Mesenteric fat pad (tissue), 1 donor: ENCODE data around the gene ZNF599. TPM values are rescaled to one million over a fixed set of nuclear protein-coding genes. Genes with fewer than 3 reads are reported as not detected.
"Not testable (repeated sequence)": the region's sequence is repeated elsewhere in the genome, so short reads cannot be mapped to it uniquely, and the experiment has no call there.

Experiments used
- DNase-seq: peaks from one replicate; pipeline ENCODE4 v3.0.0-alpha.2; 2020; ENCODE audit warnings: low spot score
- long read RNA-seq: library from polyadenylated mRNA; unstranded; transcript quantifications from one replicate; pipeline ENCODE4 v2.0.0, GENCODE V29; 2020
- total RNA-seq: library from RNA; stranded (reverse); fragmentation: NEBNext Ultra II Directional; extraction: Animal tissue kit (Norgen Biotek cat#: 25700); gene quantifications from one replicate; pipeline ENCODE4 v1.2.1, GENCODE V29; 2021
- donor health status: DM: yes; HTN: yes; CAD: no.

Gene ZNF599
- 3.0 TPM for total RNA-seq
- long read RNA-seq, partial matches to known transcripts, result 0 of 2 reads
- long read RNA-seq, other reads (novel, unspliced or antisense), result 1 of 2 reads

DNA sequence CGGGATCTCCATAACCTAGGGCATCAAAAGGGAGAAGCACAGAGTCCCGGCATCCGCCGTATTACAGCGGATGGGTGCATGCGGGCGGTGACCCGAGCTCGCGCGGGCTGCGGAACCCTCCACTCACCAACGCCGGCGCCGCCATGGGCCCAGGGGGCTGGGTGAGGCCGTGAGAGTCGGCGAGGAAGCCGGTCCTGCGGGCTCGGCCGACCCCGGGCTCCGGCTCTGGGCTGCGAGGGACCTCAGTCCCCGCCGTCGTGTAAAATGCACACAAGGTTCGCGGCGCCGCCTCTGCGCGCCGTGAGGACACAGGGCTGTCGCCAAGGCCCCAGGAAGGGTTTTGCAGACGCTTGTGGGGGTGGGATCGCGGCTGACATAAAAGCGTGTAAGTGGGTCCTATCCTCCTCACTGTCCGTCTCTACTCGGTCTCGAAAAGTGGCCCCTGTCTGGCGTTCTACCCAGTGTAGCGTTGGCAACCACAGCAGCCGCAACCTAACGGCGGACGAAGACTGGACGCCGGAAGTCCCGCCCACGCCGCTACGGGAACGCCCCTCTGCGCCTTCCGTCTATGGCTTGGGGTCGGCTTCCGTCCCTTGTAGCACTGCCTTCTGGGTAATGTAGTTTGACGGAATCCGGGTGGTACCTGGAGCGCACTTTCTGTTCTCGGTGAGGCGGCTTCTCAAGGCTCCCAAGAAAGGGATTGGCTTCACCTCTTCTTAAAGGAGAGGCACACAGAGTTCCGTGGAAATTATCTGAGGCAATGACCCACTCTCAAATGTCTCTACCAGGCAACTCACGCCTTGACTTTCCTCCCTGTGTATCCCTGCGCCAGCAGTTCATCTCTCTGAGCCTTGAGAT, at the start of gene ZNF599:
Gene ZNF599, minus strand, starts transcription at position 519 of the 858 bp plus-strand sequence. Its CDS starts 374 bp downstream, at position 145.
- peak; percentile 95 for DNase-seq

DNA sequence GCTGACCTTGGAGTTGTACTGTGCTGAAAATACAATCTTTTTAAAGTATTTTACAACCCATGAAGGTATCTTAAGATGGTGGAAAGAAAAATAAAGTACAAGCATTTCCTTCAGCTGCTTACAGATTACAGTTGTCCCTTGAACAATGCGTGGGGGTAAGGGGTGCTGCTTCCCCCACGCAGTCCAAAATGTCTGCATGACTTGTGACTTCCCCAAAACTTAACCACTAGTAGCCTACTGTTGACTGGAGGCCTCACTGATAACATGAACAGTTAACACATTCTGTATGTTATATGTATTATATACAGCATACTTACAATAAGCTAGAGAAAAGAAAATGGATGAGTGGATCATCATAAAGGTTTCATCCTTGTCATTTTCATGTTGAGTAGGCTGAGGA, 45.3 kb upstream of the ZNF599 start:
- no peak for DNase-seq

DNA sequence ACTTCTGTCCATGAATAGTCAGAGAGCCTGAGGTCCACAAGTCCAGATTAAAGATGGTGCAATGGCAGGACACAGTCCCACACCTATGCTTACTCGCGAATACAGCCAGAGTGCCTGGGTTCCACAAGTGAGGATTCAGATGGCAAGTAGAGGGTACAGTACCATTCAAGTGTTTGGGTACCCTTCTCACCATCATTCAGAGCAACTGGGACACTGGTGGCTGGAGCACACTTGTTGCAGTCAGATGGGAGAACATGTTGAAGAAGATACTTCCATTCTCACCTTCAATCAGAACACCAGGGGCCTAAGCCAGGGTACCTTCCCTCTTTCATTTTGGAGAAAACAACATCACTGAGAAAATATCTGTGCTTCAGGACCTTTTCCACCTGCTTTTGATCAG, 43.7 kb upstream of the ZNF599 start:
- no peak for DNase-seq

DNA sequence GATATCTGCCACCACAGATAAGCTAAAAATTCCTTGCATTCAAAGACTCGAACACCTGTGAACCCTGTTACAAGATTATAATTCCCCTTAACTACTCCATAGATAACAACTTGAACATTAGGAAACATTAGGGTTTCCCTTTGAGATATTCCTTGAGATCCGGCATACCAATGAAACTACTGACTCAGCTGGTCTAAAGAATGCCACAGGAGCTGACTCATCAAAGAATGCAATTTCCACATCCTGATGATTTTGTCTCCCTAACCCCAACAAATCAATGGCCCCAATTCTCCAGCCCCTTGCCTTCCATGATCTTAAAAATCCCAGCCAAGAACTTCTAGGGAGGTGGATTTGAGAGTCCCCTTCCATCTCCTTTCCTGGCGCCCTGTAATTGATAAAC, 35.6 kb upstream of the ZNF599 start:
- no peak for DNase-seq

DNA sequence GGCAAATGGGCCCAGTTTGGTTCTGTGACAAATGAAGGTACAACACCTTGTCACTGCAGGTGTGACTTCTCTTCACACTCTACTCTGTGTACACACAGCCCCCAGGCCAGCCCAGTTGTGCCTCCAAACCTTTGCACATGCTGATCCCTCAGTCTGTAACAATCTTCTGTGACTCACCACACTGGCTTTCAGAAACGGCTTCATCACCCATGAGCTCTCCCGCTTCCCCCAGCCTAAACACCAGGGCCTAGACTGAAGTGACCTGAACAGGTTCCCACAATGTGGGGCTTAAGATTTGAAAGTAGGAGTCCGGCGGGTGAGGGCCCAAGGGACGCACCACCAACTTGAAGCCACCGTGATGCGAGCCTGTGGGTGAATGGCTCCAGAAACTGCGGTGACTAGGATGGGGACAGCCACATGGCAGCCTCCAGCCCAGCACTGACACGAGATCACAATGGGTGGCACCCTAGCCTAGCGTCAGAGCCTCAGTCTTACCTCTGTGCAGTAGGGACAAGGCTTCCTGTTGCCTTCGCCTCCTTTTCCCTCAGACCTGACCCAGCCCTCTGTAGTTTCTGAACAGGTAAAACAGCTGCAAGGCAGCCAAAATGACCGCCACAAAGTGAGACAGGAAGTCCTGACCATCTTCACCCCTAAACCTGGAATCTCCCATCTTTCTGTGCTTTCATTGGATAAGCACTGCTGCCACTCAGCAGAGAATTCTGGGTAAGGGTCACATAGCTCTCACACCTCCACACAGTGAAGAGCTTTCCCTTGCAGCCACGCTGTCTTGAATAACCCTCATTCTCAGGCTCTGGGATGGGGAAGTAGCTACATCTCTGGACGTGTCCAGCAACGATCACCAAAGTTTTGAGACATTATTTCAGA, 34.2 kb upstream of the ZNF599 start:
- DNase-seq, result no peak

GRCh38 chr19:34804115-34804514, 31.1 kb upstream of the ZNF599 start:
- no peak for DNase-seq

GRCh38 chr19:34796953-34797352, 23.9 kb upstream of the ZNF599 start:
- DNase-seq, result not testable (repeated sequence)

DNA sequence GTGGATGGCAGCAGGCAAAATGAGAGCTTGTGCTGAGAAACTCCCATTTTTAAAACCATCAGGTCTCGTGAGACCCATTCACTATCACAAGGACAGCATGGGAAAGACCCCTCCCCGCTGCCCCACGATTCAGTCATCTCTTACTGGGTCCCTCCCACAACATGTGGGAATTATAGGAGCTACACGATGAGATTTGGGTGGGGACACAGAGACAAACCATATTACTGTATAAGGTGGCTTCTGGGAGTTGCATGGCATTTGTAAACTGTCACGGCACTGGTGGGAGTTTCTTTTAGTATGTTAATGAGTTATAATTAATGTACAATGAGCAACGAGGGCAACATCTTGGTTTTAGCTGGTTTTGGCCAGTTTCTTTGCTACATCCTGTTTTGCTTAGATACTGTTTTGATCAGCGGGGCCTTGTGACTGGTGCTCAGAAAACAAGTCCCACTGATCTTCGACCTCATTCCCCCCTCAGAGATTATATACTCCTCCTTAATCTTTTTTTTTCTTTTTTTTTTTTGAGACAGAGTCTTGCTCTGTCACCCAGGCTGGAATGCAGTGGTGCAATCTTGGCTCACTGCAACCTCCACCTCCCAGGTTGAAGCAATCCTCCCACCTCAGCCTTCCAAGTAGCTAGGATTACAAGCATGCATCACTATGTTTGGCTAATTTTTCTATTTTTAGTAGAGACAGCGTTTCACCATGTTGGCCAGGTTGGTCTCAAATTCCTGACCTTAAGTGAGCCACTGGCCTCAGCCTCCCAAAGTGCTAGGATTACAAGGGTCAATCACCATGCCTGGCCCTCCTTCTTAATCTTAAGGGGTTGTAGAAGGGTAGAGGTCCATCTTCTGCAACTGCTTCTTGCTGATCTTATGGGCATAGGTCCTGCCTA, 21.3 kb upstream of the ZNF599 start:
- DNase-seq, result no peak

DNA sequence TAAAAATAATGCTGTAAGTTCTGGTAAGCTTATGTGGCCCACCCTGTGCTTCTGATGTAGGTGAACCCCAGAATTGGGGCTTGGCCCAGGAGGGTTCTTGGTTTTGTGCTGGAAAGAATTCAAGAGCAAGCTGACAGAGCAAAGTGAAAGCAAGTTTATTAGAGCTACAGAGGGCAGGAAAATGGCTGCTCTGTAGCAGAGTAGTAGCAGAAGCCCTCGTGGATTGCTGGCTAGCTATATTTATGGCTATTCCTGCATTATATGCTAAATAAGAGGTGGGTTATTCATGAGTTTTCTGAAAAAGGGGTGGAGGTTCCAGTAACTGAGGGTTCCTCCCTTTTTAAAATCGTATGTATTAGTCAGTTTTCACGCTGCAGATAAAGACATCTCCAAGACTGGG, 20.6 kb upstream of the ZNF599 start:
- DNase-seq, result no peak

DNA sequence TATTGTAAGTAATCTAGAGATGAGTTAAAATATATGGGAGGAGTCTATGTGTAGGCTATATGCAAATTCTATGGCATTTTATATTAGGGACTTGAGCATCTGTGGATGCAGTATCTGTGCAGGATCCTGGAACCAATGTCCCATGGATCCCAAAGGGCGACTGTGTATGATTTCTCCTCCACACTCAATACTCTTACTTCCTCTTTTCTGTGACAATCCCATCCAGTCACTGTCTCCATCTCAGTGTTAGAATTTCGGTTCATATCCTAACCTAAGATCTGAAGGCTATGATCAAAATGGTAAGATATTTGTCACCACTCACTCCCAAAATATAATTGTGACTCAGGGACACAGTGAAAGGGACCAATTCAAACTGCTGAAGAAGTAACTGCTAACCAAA, 15.1 kb upstream of the ZNF599 start:
- no peak for DNase-seq

DNA sequence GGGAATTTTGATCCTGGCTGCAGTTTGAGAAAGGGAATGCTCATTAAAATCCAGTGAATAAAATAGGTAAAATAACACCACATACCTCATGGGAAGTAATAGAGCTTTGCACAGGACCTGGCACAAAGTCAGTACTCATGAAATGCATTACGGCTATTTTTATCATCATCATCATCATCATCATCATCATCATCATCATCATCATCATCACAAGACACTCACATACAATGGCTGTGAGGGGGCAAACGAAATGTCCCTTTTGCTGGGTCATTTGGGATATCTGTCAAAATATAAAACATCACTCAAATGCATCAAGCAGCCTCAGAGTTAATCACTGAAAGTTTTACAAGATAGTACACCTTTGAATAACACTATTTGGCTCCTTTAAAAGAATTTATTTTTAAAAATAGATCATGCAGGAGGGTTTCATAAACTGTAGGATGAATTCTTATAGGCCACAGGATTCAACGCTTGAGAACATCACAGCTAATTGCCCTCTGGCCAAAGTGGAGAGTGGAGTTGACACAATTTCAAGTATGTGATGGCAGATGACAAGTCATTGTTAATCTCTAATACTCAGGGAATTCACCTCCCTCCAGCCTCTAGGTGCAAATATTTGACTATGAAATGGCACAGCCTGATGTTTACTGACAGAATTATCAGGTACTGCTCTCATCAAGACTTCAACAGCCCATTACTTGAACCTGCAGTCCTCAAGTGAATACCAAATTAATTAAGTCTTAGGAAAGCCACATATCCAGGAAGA, 14.2 kb upstream of the ZNF599 start:
- no peak for DNase-seq

GRCh38 chr19:34786236-34786635, 13.2 kb upstream of the ZNF599 start:
- DNase-seq, result no peak

GRCh38 chr19:34779652-34780051, 6.6 kb upstream of the ZNF599 start:
- no peak for DNase-seq

GRCh38 chr19:34778342-34778741, 5.3 kb upstream of the ZNF599 start:
- no peak for DNase-seq

- DNase-seq, result no peak
Measured at GRCh38 chr19:34774857-34775256, 1.8 kb upstream of the ZNF599 start.

DNA sequence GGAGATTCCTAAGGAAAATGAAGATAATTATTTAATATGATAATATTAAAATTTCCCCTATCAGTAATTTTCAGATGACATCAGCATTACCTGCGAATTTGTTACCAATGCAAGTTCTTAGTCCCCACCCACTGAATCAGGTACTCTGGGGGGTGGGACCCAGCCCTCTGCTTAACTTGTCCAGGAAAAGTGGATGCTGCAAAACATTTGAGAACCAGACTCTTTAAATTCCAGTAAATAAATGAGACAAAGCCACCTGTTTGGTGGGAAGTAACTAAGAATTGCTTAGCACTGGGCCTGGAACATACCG, 495 bp upstream of the ZNF599 start:
- no peak for DNase-seq

DNA sequence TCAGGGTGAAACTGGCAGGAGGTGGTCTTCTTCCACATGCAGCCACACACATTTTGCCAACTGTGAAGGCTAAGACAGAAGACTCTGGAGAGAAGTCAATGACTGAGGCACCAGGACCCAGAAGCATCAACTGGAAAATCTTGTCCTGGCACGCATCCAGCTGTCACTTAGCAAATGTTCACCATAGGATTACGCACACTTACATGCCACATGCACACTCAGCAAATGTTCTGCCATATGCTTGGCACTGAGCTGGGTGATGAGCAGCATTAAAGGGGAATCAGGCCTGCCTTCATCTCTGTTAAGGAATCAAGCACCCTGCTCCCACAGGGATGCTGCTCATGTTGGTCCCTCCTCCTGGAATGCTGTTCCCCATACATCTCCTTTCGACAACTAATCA, 5.1 kb downstream of the ZNF599 start:
- DNase-seq, result no peak

DNA sequence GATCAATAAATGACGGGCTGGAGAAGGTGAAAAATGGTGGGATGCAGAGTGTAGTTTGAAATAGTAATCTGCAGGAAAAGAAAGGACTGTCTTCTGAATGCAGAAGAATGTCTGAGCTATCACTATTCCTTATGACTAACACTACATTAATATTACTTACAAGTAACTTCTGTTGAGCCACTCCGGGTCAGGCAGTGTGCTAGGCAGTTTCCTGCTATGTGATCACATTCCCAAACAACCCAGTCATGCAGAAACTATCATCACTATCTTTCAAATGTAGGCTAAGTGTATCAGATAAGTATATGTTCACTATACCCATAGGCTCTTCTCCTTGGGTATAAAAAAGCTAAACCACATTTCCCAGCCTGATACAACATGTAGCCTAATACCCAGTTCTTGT, 6.6 kb downstream of the ZNF599 start:
- no peak for DNase-seq

DNA sequence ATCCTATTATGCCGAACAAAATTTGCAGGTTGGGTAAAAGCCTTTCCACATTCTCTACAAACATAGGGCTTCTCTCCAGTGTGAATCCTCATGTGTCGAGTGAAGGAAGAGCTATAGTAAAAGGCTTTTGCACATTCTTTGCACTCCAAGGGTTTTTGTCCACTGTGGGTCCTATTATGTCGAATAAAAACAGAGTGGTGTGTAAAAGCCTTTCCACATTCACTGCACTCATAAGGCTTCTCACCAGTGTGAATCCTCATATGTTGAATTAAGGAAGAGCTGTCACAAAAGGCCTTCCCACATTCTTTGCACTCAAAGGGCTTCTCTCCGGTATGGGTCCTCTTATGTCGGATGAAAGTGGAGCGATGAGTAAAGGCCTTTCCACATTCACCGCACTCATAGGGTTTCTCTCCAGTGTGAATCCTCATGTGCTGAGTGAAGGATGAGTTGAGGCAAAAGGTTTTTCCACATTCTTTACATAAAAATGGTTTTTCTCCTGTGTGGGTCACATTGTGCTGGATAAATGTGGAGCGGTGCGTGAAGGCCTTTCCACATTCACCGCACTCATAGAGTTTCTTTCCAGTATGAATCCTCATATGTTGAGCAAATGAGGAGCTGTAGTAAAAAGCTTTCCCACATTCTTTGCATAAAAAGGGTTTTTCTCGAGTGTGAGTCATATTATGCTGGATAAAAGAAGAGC, 13.6 kb downstream of the ZNF599 start:
- no peak for DNase-seq

- no peak for DNase-seq
Measured at GRCh38 chr19:34757441-34757840, 15.6 kb downstream of the ZNF599 start.
